SK-N-MC (cell line): Measurements from ENCODE around the gene LALBA.

Experiments
- EZH2 ChIP-seq: fragments of 200-600 bp; sonication (generic); IDR thresholded peaks from one replicate; pipeline ENCODE4 v1.6.1; 2017; ENCODE audit warnings: antibody characterized with exemption
- FOXP2 ChIP-seq: optimal IDR thresholded peaks from 2 replicates; pipeline ENCODE3; 2011; ENCODE audit warnings: mild to moderate bottlenecking, moderate library complexity; ENCODE audit not compliant: insufficient read depth; ENCODE audit errors: extremely low read length, control extremely low read depth
- POLR2AphosphoS5 ChIP-seq: IDR thresholded peaks from 2 replicates; pipeline ENCODE4 v1.6.1; 2012; ENCODE audit warnings: mild to moderate bottlenecking, low read depth, low read length, borderline replicate concordance

GRCh38 chr12:48583728-48584127 lies 13.9 kb upstream of the LALBA start:
- TF ChIP-seq EZH2 (no peak), POLR2AphosphoS5 (no peak), FOXP2 (no peak)
